ENCODE results near the gene PYGL. TPM values are rescaled to one million over a fixed set of nuclear protein-coding genes. Genes with fewer than 3 reads are reported as not detected.

The PYGL gene
- total RNA-seq, 1 donor from 2014 or later: 27.3 TPM

DNA sequence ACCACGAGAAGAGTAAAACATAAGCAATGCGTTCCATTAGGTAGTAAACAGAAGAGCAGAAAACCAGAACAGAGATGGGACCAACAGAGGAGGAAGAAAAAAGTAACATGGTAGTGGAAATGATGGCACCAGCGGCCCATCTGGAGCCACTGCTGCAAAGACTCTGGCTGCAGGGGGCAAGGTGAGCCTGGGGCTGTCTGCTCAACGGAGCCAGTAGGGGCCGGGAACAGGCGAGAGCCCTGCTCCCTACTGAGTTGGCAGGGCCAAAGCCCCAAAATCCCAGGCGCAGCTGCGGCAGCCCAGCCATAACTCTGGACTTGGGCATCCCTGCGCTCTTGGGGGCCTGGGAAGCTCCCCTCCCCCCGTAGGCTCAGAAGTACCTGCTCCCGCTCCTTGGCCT is 28.5 kb upstream of the PYGL start:
- Mint-ChIP-seq H3K27me3 (peaks cover 4% of the 10 kb centered on the region), H3K4me3 (no peak overlapping the region), H3K36me3 (no peaks in the 10 kb centered on the region), H3K9me3 (no peaks in the 10 kb centered on the region), H3K4me1 (ENCODE audit: unreplicated experiment) (no peaks in the 10 kb centered on the region), H3K27ac (no peak overlapping the region)
- DNase-seq (ENCODE audit: extremely low spot score, unreplicated experiment): no peak
- TF ChIP-seq, protein P1, sequence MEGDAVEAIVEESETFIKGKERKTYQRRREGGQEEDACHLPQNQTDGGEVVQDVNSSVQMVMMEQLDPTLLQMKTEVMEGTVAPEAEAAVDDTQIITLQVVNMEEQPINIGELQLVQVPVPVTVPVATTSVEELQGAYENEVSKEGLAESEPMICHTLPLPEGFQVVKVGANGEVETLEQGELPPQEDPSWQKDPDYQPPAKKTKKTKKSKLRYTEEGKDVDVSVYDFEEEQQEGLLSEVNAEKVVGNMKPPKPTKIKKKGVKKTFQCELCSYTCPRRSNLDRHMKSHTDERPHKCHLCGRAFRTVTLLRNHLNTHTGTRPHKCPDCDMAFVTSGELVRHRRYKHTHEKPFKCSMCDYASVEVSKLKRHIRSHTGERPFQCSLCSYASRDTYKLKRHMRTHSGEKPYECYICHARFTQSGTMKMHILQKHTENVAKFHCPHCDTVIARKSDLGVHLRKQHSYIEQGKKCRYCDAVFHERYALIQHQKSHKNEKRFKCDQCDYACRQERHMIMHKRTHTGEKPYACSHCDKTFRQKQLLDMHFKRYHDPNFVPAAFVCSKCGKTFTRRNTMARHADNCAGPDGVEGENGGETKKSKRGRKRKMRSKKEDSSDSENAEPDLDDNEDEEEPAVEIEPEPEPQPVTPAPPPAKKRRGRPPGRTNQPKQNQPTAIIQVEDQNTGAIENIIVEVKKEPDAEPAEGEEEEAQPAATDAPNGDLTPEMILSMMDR (conservative IDR thresholded peaks at IDR 0.05): no peak

DNA sequence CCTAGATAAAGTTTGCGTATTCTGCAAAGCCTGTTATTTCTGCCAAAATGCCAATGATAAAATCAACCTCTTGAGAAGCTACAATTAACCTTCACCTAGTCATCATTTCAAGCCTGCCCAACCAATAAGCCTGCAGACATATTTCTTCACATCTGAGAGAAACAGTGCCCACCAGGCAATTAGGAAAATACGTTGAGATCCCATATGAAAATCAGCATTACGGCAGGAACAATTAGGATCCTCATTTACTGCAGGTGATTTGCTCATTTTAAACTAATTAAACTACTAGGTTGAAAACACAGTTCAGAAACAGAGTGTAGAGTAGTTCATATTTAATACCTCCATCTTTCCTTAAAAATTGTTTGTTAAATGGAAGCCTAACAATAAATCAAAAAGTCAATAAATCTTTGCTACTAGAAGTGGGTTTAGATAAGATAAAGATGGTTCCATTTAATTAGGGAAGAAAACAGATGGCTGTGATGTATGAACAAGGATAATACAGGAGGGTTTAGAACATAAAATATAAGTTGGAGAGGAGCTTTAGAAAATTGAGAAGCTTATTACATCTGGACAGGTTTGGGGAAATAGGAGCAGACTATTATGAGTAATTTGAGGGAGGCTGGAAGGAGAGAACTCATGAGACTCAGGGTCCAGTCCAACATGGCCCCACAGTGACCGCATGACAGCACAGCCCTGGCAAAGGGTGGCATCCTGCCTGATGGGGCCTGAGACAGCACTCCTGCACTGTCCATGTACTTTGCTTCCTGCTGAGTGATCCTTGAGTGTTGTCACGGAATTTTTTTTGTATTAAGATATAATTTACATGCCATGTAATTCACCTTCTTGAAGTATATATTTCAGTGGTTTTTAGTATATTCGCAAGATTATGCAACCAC is 26.9 kb upstream of the PYGL start:
- peaks cover 4% of the 10 kb centered on the region for H3K27me3 Mint-ChIP-seq
- TF ChIP-seq, protein P1 (conservative IDR thresholded peaks at IDR 0.05): no peak
- H3K27ac Mint-ChIP-seq: no peak overlapping the region
- H3K4me3 Mint-ChIP-seq: no peak overlapping the region
- no peaks in the 10 kb centered on the region for H3K36me3 Mint-ChIP-seq
- no peaks in the 10 kb centered on the region for H3K4me1 Mint-ChIP-seq (ENCODE audit: unreplicated experiment)
- H3K9me3 Mint-ChIP-seq: no peaks in the 10 kb centered on the region
- no peak for DNase-seq (ENCODE audit: extremely low spot score, unreplicated experiment)

DNA sequence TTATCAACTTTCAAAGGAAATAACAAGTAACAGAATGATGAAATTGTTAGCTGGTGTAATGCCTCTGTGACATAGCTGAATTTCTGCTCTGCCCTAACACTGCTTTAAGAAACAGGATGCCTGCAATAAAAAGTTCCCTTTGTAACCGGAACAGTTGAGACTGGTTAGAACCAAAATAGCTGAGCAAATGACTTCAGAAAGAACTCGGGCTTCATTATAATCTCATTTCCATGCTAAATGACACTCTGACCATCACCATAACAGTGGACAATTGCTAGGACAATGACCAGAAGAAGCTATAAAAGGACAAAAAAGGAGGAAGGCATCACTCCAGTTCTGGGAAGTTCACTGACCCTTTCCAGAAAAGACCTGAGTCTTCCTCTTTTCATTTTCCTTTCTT is 23.5 kb upstream of the PYGL start:
- Mint-ChIP-seq H3K4me3 (no peak overlapping the region), H3K9me3 (no peaks in the 10 kb centered on the region), H3K36me3 (no peaks in the 10 kb centered on the region), H3K4me1 (ENCODE audit: unreplicated experiment) (peaks cover 4% of the 10 kb centered on the region), H3K27me3 (peaks cover 4% of the 10 kb centered on the region), H3K27ac (no peak overlapping the region)
- TF ChIP-seq, protein P1 (conservative IDR thresholded peaks at IDR 0.05): no peak
- DNase-seq (ENCODE audit: extremely low spot score, unreplicated experiment): no peak

DNA sequence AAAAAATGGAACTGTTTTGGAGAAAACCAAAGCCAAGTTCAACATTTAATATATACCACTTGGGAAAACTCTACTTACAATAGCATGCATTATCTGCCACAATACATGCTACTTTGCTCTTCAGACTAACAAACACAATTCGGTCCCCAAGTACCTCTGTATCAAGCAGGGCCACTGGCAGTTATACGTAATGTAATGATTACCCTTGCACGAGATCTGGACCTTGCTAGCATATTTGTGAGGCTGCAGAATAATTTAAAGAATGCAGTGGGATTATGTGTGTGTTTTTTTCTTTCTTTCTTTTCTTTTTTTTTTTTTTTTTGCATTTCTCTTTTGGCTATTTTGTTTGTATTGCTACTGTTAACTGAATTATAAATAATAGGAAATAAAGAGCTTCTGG is 22.8 kb upstream of the PYGL start:
- Mint-ChIP-seq H3K36me3 (no peaks in the 10 kb centered on the region), H3K4me1 (ENCODE audit: unreplicated experiment) (peaks cover 4% of the 10 kb centered on the region)
- TF ChIP-seq, protein P1 (conservative IDR thresholded peaks at IDR 0.05): no peak

DNA sequence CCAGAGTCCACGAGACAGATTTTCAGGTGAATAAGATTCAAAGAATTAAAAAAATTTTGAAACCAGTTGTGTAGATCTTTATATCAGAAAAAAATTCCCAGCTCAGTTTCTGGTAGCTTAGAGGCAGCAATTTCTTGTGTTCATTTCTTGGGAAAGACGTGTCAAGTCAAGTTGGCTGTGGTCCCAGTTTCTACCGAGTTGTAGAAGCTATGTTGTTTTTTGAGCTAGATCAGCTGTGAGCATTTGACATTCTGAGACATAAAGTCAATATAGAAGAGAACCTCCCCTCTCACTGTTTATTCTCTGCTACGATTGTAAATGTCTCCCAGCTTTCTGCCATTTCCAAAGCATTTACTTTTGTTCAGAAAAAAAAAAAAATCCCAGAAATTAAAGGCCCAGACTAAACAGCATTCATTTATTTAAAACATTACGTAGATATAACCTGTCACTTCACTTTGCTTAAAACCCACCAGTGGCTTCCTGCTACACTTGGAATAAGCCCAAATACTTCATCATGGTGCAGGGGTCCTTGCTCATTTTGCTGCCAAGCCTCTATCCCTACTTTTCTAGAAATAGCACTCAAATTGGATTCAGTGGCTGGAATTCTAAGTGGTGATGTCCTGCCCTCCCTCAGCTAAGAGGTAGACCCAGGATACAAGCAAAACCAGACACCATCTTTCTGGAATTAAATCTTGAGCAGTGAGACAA is 20.6 kb upstream of the PYGL start:
- H3K4me1 Mint-ChIP-seq (ENCODE audit: unreplicated experiment): peaks cover 14% of the 10 kb centered on the region
- no peak for DNase-seq (ENCODE audit: extremely low spot score, unreplicated experiment)
- no peaks in the 10 kb centered on the region for H3K9me3 Mint-ChIP-seq
- TF ChIP-seq, protein P1 (conservative IDR thresholded peaks at IDR 0.05): no peak
- H3K4me3 Mint-ChIP-seq: no peak overlapping the region
- peak overlapping the region; percentile 34 for H3K27ac Mint-ChIP-seq
- H3K27me3 Mint-ChIP-seq: no peaks in the 10 kb centered on the region
- H3K36me3 Mint-ChIP-seq: no peaks in the 10 kb centered on the region

More for the DNA sequence above, 22.8 kb upstream of the PYGL start:
- no peak for DNase-seq (ENCODE audit: extremely low spot score, unreplicated experiment)
- Mint-ChIP-seq H3K27ac (no peak overlapping the region), H3K9me3 (no peaks in the 10 kb centered on the region), H3K4me3 (no peak overlapping the region), H3K27me3 (no peaks in the 10 kb centered on the region)
